ENCODE measurements around the gene LRRC8E. TPM values are rescaled to one million over a fixed set of nuclear protein-coding genes. Genes with fewer than 3 reads are reported as not detected.
"Not testable (repeated sequence)": the region's sequence is repeated elsewhere in the genome, so short reads cannot be mapped to it uniquely, and the experiment has no call there.

The LRRC8E gene
- polyA plus RNA-seq, 1 experiment = 4.1 TPM

DNA sequence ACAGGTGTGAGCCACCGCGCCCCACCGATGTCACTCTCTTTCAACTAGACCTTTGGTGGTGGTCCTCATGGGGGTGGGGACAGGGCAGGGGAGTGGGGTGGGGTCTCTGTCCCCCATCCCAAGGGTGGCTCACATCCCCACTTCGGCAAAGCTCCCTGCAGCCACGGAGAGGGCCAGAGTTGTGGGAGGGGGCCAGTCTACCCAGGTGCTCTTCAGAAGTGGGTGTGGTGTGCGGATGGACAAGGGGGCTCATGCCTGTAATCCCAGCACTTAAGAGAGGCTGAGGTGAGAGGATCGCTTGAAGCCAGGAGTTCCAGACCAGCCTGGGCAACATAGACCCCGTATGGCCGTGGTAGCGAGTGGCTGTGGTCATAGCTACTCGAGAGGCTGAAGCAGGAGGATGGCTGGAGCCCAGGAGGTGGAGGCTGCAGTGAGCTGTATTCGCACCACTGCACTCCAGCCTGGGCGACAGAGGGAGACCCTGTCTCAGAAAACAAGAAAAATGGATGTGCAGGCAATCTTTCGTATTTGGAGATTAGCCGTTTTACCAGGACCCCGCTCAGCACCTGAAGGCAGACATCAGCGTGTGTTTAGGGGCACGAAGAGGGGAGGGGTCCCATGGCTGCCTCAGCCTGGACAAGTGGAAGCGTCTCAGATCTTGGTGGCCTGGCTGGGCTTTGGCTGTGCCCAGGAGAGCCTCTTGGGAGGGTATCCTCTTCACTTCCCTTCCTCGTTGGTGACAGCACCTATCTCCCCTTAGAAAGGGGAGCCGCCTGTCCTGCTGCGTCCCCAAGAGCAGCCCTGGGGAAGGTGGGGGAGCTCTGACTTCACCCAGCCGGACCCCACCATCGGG, 27.2 kb downstream of the LRRC8E start:
- POLR2A ChIA-PET = interaction anchor here (0.6 to 3.9 kb wide), 3 partner anchors 12 to 22 kb away, joined by 6 to 16 read pairs (median 8); partner anchors contain the start of gene MAP2K7
- no peaks in the 10 kb centered on the region; the same call in 1 of the 2 replicates for H3K9me3 ChIP-seq (ENCODE audit: control insufficient read depth, insufficient read depth, low read length)
- peaks cover 7% of the 10 kb centered on the region for H3K27me3 ChIP-seq (ENCODE audit: control insufficient read depth, insufficient read depth, low read length)
- TF ChIP-seq, protein P1, sequence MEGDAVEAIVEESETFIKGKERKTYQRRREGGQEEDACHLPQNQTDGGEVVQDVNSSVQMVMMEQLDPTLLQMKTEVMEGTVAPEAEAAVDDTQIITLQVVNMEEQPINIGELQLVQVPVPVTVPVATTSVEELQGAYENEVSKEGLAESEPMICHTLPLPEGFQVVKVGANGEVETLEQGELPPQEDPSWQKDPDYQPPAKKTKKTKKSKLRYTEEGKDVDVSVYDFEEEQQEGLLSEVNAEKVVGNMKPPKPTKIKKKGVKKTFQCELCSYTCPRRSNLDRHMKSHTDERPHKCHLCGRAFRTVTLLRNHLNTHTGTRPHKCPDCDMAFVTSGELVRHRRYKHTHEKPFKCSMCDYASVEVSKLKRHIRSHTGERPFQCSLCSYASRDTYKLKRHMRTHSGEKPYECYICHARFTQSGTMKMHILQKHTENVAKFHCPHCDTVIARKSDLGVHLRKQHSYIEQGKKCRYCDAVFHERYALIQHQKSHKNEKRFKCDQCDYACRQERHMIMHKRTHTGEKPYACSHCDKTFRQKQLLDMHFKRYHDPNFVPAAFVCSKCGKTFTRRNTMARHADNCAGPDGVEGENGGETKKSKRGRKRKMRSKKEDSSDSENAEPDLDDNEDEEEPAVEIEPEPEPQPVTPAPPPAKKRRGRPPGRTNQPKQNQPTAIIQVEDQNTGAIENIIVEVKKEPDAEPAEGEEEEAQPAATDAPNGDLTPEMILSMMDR (IDR thresholded peaks at IDR 0.05; ENCODE audit: low read depth, low read length) = no peak; the same call in 1 of the 2 replicates
- CTCF ChIA-PET = interaction anchor here (0.5 to 1.0 kb wide), 4 partner anchors 8 to 47 kb away, joined by 3 read pairs; no protein-coding TSS in a partner anchor
- peak overlapping the region; percentile 40 for H3K4me3 ChIP-seq (ENCODE audit: low read depth, low read length)
- H3K27ac ChIP-seq (ENCODE audit: low read depth, low read length) = no peak overlapping the region
- no peak for DNase-seq (ENCODE audit: low read depth, low spot score)

DNA sequence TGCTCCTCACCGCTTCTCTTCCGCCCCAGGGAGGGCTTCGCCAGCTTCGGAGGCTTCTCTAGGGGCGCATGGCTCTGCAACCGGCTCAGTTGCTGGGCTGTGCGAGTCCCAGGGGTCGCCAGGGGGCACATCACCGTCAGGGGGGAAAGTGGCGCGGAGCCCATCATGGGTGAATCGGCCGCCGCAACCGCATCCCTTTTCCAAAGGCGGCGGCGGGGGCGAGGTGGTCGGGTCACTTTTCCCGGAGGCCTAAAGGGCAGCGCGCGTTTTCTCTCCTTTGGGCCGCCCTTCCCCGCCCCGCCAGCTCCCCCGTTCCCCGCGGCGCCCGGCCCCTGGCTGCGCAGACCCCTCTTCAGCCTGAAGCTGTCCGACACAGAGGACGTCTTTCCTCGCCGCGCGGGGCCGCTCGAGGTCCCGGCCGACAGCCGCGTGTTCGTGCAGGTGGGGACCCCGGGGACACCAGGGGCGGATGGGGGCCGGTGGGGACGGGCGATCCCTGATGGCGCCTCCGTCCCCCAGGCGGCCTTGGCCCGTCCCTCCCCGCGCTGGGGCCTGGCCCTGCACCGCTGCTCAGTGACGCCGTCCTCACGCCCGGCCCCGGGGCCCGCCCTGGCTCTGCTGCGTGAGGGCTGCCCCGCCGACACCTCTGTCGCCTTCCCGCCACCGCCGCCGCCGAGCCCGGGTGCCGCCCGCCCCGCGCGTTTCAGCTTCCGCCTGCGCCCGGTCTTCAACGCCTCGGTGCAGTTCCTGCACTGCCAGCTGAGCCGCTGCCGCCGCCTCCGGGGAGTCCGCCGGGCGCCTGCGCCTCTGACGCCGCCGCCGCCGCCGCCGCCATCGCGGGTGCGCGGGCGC, 28.0 kb downstream of the LRRC8E start:
- ChIA-PET CTCF (interaction anchor here (0.5 to 1.6 kb wide), 5 partner anchors 8 to 48 kb away, joined by 3 to 5 read pairs (median 3); no protein-coding TSS in a partner anchor), POLR2A (interaction anchor here (1.0 to 3.9 kb wide), 2 partner anchors 13 to 23 kb away, joined by 8 to 16 read pairs; partner anchors contain the start of gene MAP2K7)
- Histone ChIP-seq H3K27ac (ENCODE audit: low read depth, low read length) (no peak overlapping the region), H3K4me3 (ENCODE audit: low read depth, low read length) (peak overlapping the region; percentile 40), H3K9me3 (ENCODE audit: control insufficient read depth, insufficient read depth, low read length) (no peaks in the 10 kb centered on the region; the same call in 1 of the 2 replicates), H3K27me3 (ENCODE audit: control insufficient read depth, insufficient read depth, low read length) (peaks cover 7% of the 10 kb centered on the region)
- no peak for DNase-seq (ENCODE audit: low read depth, low spot score)
- TF ChIP-seq, protein P1 (IDR thresholded peaks at IDR 0.05; ENCODE audit: low read depth, low read length) = no peak

DNA sequence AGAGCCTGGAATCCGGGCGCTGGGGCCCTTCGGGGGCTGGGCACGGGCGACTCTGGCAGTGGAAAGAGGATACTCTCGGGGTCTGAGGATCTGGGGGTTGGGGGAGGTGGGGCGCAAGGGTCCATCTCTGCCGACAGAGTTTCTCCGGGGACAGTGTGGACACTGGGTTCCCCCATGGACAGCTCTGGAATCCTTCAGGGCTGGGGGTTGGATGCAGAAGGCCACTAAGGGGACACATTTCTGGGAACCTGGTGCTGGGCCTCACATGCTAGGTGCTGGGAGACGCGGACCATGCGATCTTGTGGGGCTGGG, 28.6 kb downstream of the LRRC8E start:
- Histone ChIP-seq H3K27ac (ENCODE audit: low read depth, low read length) (no peak overlapping the region), H3K4me3 (ENCODE audit: low read depth, low read length) (peak overlapping the region; percentile 43), H3K27me3 (ENCODE audit: control insufficient read depth, insufficient read depth, low read length) (peaks cover 7% of the 10 kb centered on the region), H3K9me3 (ENCODE audit: control insufficient read depth, insufficient read depth, low read length) (no peaks in the 10 kb centered on the region; the same call in 1 of the 2 replicates)
- TF ChIP-seq, protein P1 (IDR thresholded peaks at IDR 0.05; ENCODE audit: low read depth, low read length) = no peak
- ChIA-PET CTCF (interaction anchor here (1.0 to 3.0 kb wide), 3 partner anchors 8 to 86 kb away, joined by 3 to 12 read pairs (median 5); no protein-coding TSS in a partner anchor), POLR2A (interaction anchor here (1.1 to 3.9 kb wide), 2 partner anchors 11 to 13 kb away, joined by 4 to 16 read pairs; partner anchors contain the start of gene MAP2K7)
- no peak for DNase-seq (ENCODE audit: low read depth, low spot score)

- H3K4me3 ChIP-seq (ENCODE audit: low read depth, low read length) = peak overlapping the region; percentile 43
These were observed 29.2 kb downstream of the LRRC8E start for GRCh38 chr19:7917267-7918061.

GRCh38 chr19:7918062-7918614, 29.8 kb downstream of the LRRC8E start:
- CTCF ChIA-PET = interaction anchor here (0.7 to 3.0 kb wide), 8 partner anchors 9 to 350 kb away, joined by 3 to 12 read pairs (median 5); partner anchors contain the start of gene TIMM44
- H3K27me3 ChIP-seq (ENCODE audit: control insufficient read depth, insufficient read depth, low read length); H3K9me3 ChIP-seq (ENCODE audit: control insufficient read depth, insufficient read depth, low read length); H3K27ac ChIP-seq (ENCODE audit: low read depth, low read length); DNase-seq (ENCODE audit: low read depth, low spot score): not testable (repeated sequence)
- peak overlapping the region; percentile 43; the same call in 1 of the 2 replicates for H3K4me3 ChIP-seq (ENCODE audit: low read depth, low read length)
- POLR2A ChIA-PET = interaction anchor here (1.1 to 3.9 kb wide), 3 partner anchors 10 to 15 kb away, joined by 4 to 17 read pairs (median 16); partner anchors contain the start of gene MAP2K7

More at GRCh38 chr19:7917267-7918061, 29.2 kb downstream of the LRRC8E start:
- ChIA-PET POLR2A (interaction anchor here (0.6 to 3.9 kb wide), 3 partner anchors 11 to 519 kb away, joined by 3 to 16 read pairs (median 4); partner anchors contain the start of gene MAP2K7), CTCF (interaction anchor here (0.6 to 3.0 kb wide), 6 partner anchors 9 to 815 kb away, joined by 4 to 12 read pairs (median 5); partner anchors contain the start of gene TIMM44)
- TF ChIP-seq, protein P1 (IDR thresholded peaks at IDR 0.05; ENCODE audit: low read depth, low read length) = peak; percentile 68
- no peak for DNase-seq (ENCODE audit: low read depth, low spot score)
- Histone ChIP-seq H3K27me3 (ENCODE audit: control insufficient read depth, insufficient read depth, low read length) (peaks cover 7% of the 10 kb centered on the region), H3K9me3 (ENCODE audit: control insufficient read depth, insufficient read depth, low read length) (no peaks in the 10 kb centered on the region; the same call in 1 of the 2 replicates), H3K27ac (ENCODE audit: low read depth, low read length) (no peak overlapping the region)
